GM19351 (cell line): ENCODE measurements around the gene ZNF581.

ENCODE experiments used
- ATAC-seq: cut with Tn5 transposase; IDR thresholded peaks from one replicate; pipeline ENCODE4 v1.9.1; 2021; ENCODE audit warnings: mild to moderate bottlenecking, moderate library complexity; ENCODE audit not compliant: unreplicated experiment

ZNF581 gene

GRCh38 chr19:55661826-55662225 lies 18.4 kb downstream of the ZNF581 start:
- no peak for ATAC-seq

GRCh38 chr19:55663846-55664536 lies 20.5 kb downstream of the ZNF581 start:
- no peak for ATAC-seq

- no peak for ATAC-seq
Measured at GRCh38 chr19:55666343-55667005, 23.0 kb downstream of the ZNF581 start.

- no peak for ATAC-seq
Measured at GRCh38 chr19:55667006-55667381, 23.5 kb downstream of the ZNF581 start.

GRCh38 chr19:55667511-55667910 lies 24.1 kb downstream of the ZNF581 start:
- no peak for ATAC-seq

- ATAC-seq = no peak
Measured at GRCh38 chr19:55667958-55668357, 24.5 kb downstream of the ZNF581 start.

GRCh38 chr19:55668603-55669348 lies 25.3 kb downstream of the ZNF581 start:
- ATAC-seq = no peak

- no peak for ATAC-seq
Measured at GRCh38 chr19:55669418-55670279, 26.2 kb downstream of the ZNF581 start.

- no peak for ATAC-seq
Measured at GRCh38 chr19:55670280-55671053, 27.0 kb downstream of the ZNF581 start.

GRCh38 chr19:55671054-55671378 lies 27.6 kb downstream of the ZNF581 start:
- no peak for ATAC-seq

- no peak for ATAC-seq
Measured at GRCh38 chr19:55672418-55672817, 29.0 kb downstream of the ZNF581 start.

- ATAC-seq = no peak
Measured at GRCh38 chr19:55673465-55673864, 30.0 kb downstream of the ZNF581 start.

- ATAC-seq = no peak
Measured at GRCh38 chr19:55673889-55674288, 30.4 kb downstream of the ZNF581 start.

GRCh38 chr19:55674459-55674840 lies 31.0 kb downstream of the ZNF581 start:
- no peak for ATAC-seq

GRCh38 chr19:55674841-55675660 lies 31.6 kb downstream of the ZNF581 start, which contains the start of gene EPN1:
Gene EPN1 (plus strand): TSS chr19:55675226. CDS start chr19:55678628, 3,402 bp downstream.
- peak; percentile 58 for ATAC-seq

- no peak for ATAC-seq
Measured at GRCh38 chr19:55675661-55676354, 32.4 kb downstream of the ZNF581 start.

GRCh38 chr19:55676383-55676782 lies 32.9 kb downstream of the ZNF581 start:
- ATAC-seq = no peak

GRCh38 chr19:55676889-55677505 lies 33.5 kb downstream of the ZNF581 start:
- ATAC-seq = no peak
